HepG2 (cell line): ENCODE measurements around the gene PNKD. TPM values are rescaled to one million over a fixed set of nuclear protein-coding genes. Genes with fewer than 3 reads are reported as not detected.

ENCODE experiments used
- CHCHD3 ChIP-seq: sonication (generic); formaldehyde crosslinking; IDR thresholded peaks from 2 replicates; pipeline ENCODE4 v1.8.0; 2022; ENCODE audit warnings: mild to moderate bottlenecking, missing genetic modification reagents, moderate library complexity
- HOXA3 ChIP-seq: sonication (generic); formaldehyde crosslinking; IDR thresholded peaks from 2 replicates; pipeline ENCODE4 v1.5.0; 2020; ENCODE audit warnings: missing genetic modification reagents
- HOXA9 ChIP-seq: sonication (generic); formaldehyde crosslinking; IDR thresholded peaks from 2 replicates; pipeline ENCODE4 v1.8.1; 2022; ENCODE audit warnings: missing genetic modification reagents, mild to moderate bottlenecking, moderate library complexity, borderline replicate concordance
- IRX3 ChIP-seq: sonication (generic); formaldehyde crosslinking; IDR thresholded peaks from 2 replicates; pipeline ENCODE4 v1.8.1; 2023; ENCODE audit warnings: mild to moderate bottlenecking, low read depth, missing genetic modification reagents, borderline replicate concordance
- ISL2 ChIP-seq: sonication (generic); formaldehyde crosslinking; IDR thresholded peaks from 2 replicates; pipeline ENCODE4 v1.5.0; 2020; ENCODE audit warnings: missing genetic modification reagents
- KMT2A ChIP-seq: sonication (generic); formaldehyde crosslinking; IDR thresholded peaks from 2 replicates; pipeline ENCODE4 v1.4.0; 2020; ENCODE audit warnings: missing genetic modification reagents
- NONO ChIP-seq, 2 experiments: fragments of 450-650 bp in 1 of 2; sonication (generic) in 1 of 2; formaldehyde crosslinking in 1 of 2; IDR thresholded peaks in 1 of 2; conservative IDR thresholded peaks in 1 of 2; 2 replicates each; pipeline versions ENCODE4 v1.6.1 to v1.8.0; 2017 to 2022; ENCODE audit warnings: mild to moderate bottlenecking in 1 of 2, missing genetic modification reagents in 1 of 2, moderate library complexity in 1 of 2
- NRL ChIP-seq: sonication (generic); formaldehyde crosslinking; IDR thresholded peaks from 2 replicates; pipeline ENCODE4 v1.5.0; 2020; ENCODE audit warnings: missing genetic modification reagents, mild to moderate bottlenecking, moderate library complexity, borderline replicate concordance
- SOX13 ChIP-seq, 3 experiments: fragments of 450-650 bp in 1 of 3; sonication (generic) in 1 of 3; formaldehyde crosslinking in 1 of 3; IDR thresholded peaks in 2 of 3; conservative IDR thresholded peaks in 1 of 3; 2 replicates each; pipeline versions ENCODE4 v1.5.0 to v1.6.1; 2016 to 2020; ENCODE audit warnings: antibody characterized with exemption in 1 of 3, mild to moderate bottlenecking in 1 of 3, missing compliant biosample characterization in 1 of 3, missing genetic modification reagents in 1 of 3, moderate library complexity in 1 of 3
- TOPORS ChIP-seq: sonication (generic); formaldehyde crosslinking; IDR thresholded peaks from 2 replicates; pipeline ENCODE4 v1.8.0; 2023; ENCODE audit warnings: mild to moderate bottlenecking, missing genetic modification reagents
- ZMYM4 ChIP-seq: sonication (generic); formaldehyde crosslinking; IDR thresholded peaks from 2 replicates; pipeline ENCODE4 v1.8.1; 2023; ENCODE audit warnings: mild to moderate bottlenecking, missing genetic modification reagents
- ZNF251 ChIP-seq: sonication (generic); formaldehyde crosslinking; IDR thresholded peaks from 2 replicates; pipeline ENCODE4 v1.9.0; 2021; ENCODE audit warnings: mild to moderate bottlenecking, missing genetic modification reagents
- ZNF687 ChIP-seq: sonication (generic); formaldehyde crosslinking; IDR thresholded peaks from 2 replicates; pipeline ENCODE4 v1.5.1; 2020; ENCODE audit warnings: mild to moderate bottlenecking, missing genetic modification reagents, moderate library complexity
- ZNF720 ChIP-seq: sonication (generic); formaldehyde crosslinking; IDR thresholded peaks from 2 replicates; pipeline ENCODE4 v1.4.0; 2020; ENCODE audit warnings: missing genetic modification reagents
- ZNF737 ChIP-seq: sonication (generic); formaldehyde crosslinking; IDR thresholded peaks from 2 replicates; pipeline ENCODE4 v1.5.0; 2020; ENCODE audit warnings: missing genetic modification reagents, mild to moderate bottlenecking, borderline replicate concordance
- ZNF746 ChIP-seq: sonication (generic); formaldehyde crosslinking; IDR thresholded peaks from 2 replicates; pipeline ENCODE4 v1.8.0; 2022; ENCODE audit warnings: mild to moderate bottlenecking, missing genetic modification reagents
- ZNF768 ChIP-seq: sonication (generic); formaldehyde crosslinking; IDR thresholded peaks from 2 replicates; pipeline ENCODE4 v1.4.0; 2020; ENCODE audit warnings: missing genetic modification reagents
- ZNF878 ChIP-seq: sonication (generic); formaldehyde crosslinking; IDR thresholded peaks from 2 replicates; pipeline ENCODE4 v1.8.1; 2023; ENCODE audit warnings: mild to moderate bottlenecking, missing genetic modification reagents, moderate library complexity
- ZUFSP ChIP-seq: sonication (generic); formaldehyde crosslinking; IDR thresholded peaks from 2 replicates; pipeline ENCODE4 v1.9.0; 2021; ENCODE audit warnings: missing genetic modification reagents, mild to moderate bottlenecking, borderline replicate concordance
- polyA plus RNA-seq, 8 experiments: library from polyadenylated mRNA; depleted of rRNA in 3 of 8; stranded (reverse) in 7 of 8; unstranded in 1 of 8; fragments of >200 nt; fragmentation: Illumina TruSeq in 4 of 8; extraction: Trizol in 4 of 8; gene quantifications; 2 replicates each; pipeline versions ENCODE4 v1.2.1 to v1.2.3, GENCODE V29; 2011 to 2016; ENCODE audit warnings: low read depth in 4 of 8, missing spikeins in 1 of 8, mixed read lengths in 1 of 8; ENCODE audit not compliant: insufficient read depth in 1 of 8
- total RNA-seq, 5 experiments: library from RNA; depleted of rRNA; stranded (reverse); fragments of >200 nt; fragmentation: Illumina TruSeq; extraction: Trizol; gene quantifications; 2 replicates each; pipeline ENCODE4 v1.2.3, GENCODE V29; 2016; ENCODE audit warnings: low read depth in 1 of 5
- TF ChIP-seq, protein P1 (sequence below): sonication (generic); formaldehyde crosslinking; IDR thresholded peaks from 2 replicates; pipeline ENCODE4 v1.8.0; 2023; ENCODE audit warnings: mild to moderate bottlenecking, missing genetic modification reagents

The PNKD gene
- total and polyA plus RNA-seq, 2 of the 13 experiments (the other 11 are each of a cell fraction or from before 2014, with no cell fraction given) = 55.9 to 80.4 TPM

DNA sequence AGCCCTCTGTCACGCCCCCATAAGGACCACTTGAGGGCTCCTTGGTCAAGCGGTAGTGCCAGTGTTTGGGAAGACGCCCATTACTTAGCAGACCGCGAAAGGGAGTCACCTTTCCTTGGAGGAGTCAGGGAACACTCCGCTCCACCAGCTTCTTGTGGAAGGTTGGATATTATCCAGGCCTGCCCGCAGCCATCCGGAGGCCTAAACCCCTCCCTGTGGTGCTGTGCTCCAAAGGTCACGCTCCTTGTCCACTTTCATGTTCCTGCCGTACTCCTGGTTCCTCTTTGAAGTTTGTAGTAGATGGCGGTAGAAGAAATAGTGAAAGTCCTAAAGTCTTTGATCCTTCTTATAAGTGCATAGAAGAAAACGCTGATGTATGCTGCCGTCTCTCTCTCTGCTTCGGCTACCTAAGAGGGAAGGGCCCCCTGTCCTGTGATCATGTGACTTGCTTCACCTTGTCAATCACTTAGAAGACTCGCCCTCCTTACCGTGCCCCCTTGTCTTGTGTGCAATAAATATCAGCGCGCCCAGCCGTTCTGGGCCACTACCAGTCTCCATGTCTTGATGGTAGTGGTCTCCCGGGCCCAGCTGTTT lies 84.6 kb downstream of the PNKD start (continued):
- TF ChIP-seq ZNF687 (CRISPR knock-in tag) = peak; percentile 55
- TF ChIP-seq TOPORS (CRISPR knock-in tag) = no peak
- TF ChIP-seq ZUFSP (CRISPR knock-in tag) = no peak
- no peak for TF ChIP-seq IRX3 (CRISPR knock-in tag)
- TF ChIP-seq NRL (CRISPR knock-in tag) = 0 out of 2 replicates have a peak, but pooled peaks have one; percentile 37
- no peak for TF ChIP-seq ZNF737 (CRISPR knock-in tag)
- no peak for TF ChIP-seq HOXA9
- no peak for TF ChIP-seq CHCHD3 (CRISPR knock-in tag)
- no peak for TF ChIP-seq ZNF768 (CRISPR knock-in tag)
- peak; percentile 79 for TF ChIP-seq ISL2 (CRISPR knock-in tag)
- TF ChIP-seq SOX13 (IDR thresholded peaks at IDR 0.05) = no peak
- TF ChIP-seq SOX13 (CRISPR knock-in tag; conservative IDR thresholded peaks at IDR 0.05 in 1 of 2, IDR thresholded peaks at IDR 0.05 in 1 of 2) = no peak
- TF ChIP-seq, protein P1, sequence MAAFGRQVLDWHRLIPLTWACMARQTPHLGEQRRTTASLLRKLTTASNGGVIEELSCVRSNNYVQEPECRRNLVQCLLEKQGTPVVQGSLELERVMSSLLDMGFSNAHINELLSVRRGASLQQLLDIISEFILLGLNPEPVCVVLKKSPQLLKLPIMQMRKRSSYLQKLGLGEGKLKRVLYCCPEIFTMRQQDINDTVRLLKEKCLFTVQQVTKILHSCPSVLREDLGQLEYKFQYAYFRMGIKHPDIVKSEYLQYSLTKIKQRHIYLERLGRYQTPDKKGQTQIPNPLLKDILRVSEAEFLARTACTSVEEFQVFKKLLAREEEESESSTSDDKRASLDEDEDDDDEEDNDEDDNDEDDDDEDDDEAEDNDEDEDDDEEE = no peak
- TF ChIP-seq KMT2A (CRISPR knock-in tag) = no peak
- TF ChIP-seq ZNF251 (CRISPR knock-in tag) = no peak
- peak; percentile 51; the same call in 1 of the 2 replicates for TF ChIP-seq ZMYM4 (CRISPR knock-in tag)
- TF ChIP-seq HOXA3 (CRISPR knock-in tag) = peak; percentile 64
- no peak for TF ChIP-seq ZNF746
- no peak for TF ChIP-seq ZNF878 (CRISPR knock-in tag)
- no peak for TF ChIP-seq ZNF720 (CRISPR knock-in tag)
- TF ChIP-seq NONO (IDR thresholded peaks at IDR 0.05) = no peak
- no peak for TF ChIP-seq NONO (CRISPR knock-in tag; conservative IDR thresholded peaks at IDR 0.05)
